ENCODE results near the gene MAGED2.

MAGED2 gene

DNA sequence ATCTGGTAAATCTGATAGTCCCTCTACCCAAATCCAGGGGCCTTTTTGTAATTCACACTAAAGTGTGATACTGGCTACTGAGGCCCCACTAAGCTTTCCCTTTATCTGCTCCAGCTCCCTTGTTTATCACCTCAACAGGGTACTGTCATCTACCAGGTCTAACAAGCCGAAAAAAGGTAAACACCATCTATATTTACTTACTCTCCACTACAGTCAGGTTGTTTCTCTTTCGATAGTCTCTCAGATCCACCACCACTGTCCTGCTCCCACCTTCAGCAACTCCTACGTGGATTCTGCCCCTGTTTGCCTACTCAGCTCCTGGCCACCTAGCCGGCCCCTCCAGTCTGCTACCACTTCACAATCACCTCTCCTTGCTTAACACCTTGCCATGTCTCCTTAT, 12.8 kb upstream of the MAGED2 start:
- 78% methylated on average over 4 of the region's 4 CpGs for WGBS
- no peak overlapping the region for H3K9ac ChIP-seq (ENCODE audit: low read depth, low read length)
- no peaks in the 10 kb centered on the region for H3K27me3 ChIP-seq (ENCODE audit: insufficient read depth, low read length)
- no peak overlapping the region for H3K4me3 ChIP-seq (ENCODE audit: low read length)
- no peaks in the 10 kb centered on the region for H3K9me3 ChIP-seq (ENCODE audit: insufficient read depth, low read depth, low read length)
- no peak overlapping the region for H3K27ac ChIP-seq (ENCODE audit: low read depth, low read length)
- H3K36me3 ChIP-seq (ENCODE audit: insufficient read depth, low read length), result no peaks in the 10 kb centered on the region
- H3K4me1 ChIP-seq (ENCODE audit: insufficient read depth, low read length), result no peaks in the 10 kb centered on the region

DNA sequence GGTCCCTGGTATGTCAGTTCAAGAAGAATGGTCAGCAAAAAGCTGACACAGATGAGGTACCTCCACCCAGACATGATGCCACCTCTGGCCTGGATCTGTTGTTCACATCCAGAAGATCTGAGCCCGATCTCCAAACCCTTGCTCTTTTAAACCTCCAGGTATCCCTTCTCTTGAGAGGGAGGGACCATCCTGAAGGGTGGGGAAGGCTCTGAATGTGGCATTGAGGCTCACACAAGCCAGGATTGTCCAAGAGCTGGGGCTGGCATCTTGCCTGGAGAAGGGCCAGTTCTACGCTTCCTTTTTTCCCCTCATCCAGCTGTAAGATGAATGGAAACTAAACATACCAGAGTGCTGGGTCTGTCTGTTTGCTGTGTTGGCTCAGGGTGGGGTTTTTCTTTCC, 9.4 kb upstream of the MAGED2 start, which contains the start of gene ITIH6:
TSS of gene ITIH6 (minus strand) at position 119 of the 400 bp plus-strand sequence. CDS start at position 74, 45 bp downstream.
- no peaks in the 10 kb centered on the region for H3K36me3 ChIP-seq (ENCODE audit: insufficient read depth, low read length)
- no peaks in the 10 kb centered on the region for H3K9me3 ChIP-seq (ENCODE audit: insufficient read depth, low read depth, low read length)
- no peak within 1 kb of the TSS for H3K27ac ChIP-seq (ENCODE audit: low read depth, low read length)
- no CpG with 5 or more reads among the region's 2 CpGs for WGBS
- H3K27me3 ChIP-seq (ENCODE audit: insufficient read depth, low read length), result no peaks in the 10 kb centered on the region
- no peak within 1 kb of the TSS for H3K9ac ChIP-seq (ENCODE audit: low read depth, low read length)
- H3K4me3 ChIP-seq (ENCODE audit: low read length), result no peak within 1 kb of the TSS
- H3K4me1 ChIP-seq (ENCODE audit: insufficient read depth, low read length), result no peaks in the 10 kb centered on the region

DNA sequence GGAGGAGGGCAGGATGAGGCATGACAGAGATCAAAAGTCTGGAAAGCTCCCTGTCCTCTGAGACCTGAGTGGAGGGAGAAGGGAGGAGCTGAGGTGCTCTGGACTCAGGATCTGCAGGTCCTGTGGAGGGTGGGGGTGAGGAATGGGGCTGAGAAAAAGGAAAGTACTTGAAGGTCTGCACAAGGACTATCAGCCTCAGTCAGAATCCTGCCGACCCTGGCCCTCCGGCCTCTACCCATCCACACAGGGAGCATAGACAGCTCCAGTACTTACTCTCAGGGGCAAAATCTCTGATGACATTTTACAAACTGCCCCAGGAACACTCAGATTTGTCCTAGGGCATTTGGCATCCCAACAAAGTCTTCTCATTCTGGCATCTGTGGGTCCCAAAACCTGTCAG, 8.5 kb upstream of the MAGED2 start:
- Histone ChIP-seq H3K27ac (ENCODE audit: low read depth, low read length) (no peak overlapping the region), H3K36me3 (ENCODE audit: insufficient read depth, low read length) (no peaks in the 10 kb centered on the region), H3K9me3 (ENCODE audit: insufficient read depth, low read depth, low read length) (no peaks in the 10 kb centered on the region), H3K4me1 (ENCODE audit: insufficient read depth, low read length) (0 out of 2 replicates have a peak, but pooled peaks cover 2% of the 10 kb centered on the region), H3K9ac (ENCODE audit: low read depth, low read length) (no peak overlapping the region), H3K27me3 (ENCODE audit: insufficient read depth, low read length) (no peaks in the 10 kb centered on the region), H3K4me3 (ENCODE audit: low read length) (no peak overlapping the region)
- WGBS, result 87% methylated on average over 2 of the region's 2 CpGs

GRCh38 chrX:54808109-54808604, 612 bp downstream of the MAGED2 start:
- WGBS, result under 1% methylated on average over 23 of the region's 23 CpGs
- H3K36me3 ChIP-seq (ENCODE audit: insufficient read depth, low read length), result peaks cover 36% of the 10 kb centered on the region
- H3K9me3 ChIP-seq (ENCODE audit: insufficient read depth, low read depth, low read length), result no peaks in the 10 kb centered on the region
- no peaks in the 10 kb centered on the region for H3K27me3 ChIP-seq (ENCODE audit: insufficient read depth, low read length)
- H3K27ac ChIP-seq (ENCODE audit: low read depth, low read length), result peak overlapping the region; percentile 95
- H3K9ac ChIP-seq (ENCODE audit: low read depth, low read length), result peak overlapping the region; percentile 86
- H3K4me3 ChIP-seq (ENCODE audit: low read length), result peak overlapping the region; percentile 97
- H3K4me1 ChIP-seq (ENCODE audit: insufficient read depth, low read length), result peaks cover 14% of the 10 kb centered on the region; the same call in 1 of the 2 replicates

GRCh38 chrX:54808605-54809483, 1.3 kb downstream of the MAGED2 start:
- peak overlapping the region; percentile 95 for H3K27ac ChIP-seq (ENCODE audit: low read depth, low read length)
- peak overlapping the region; percentile 97 for H3K4me3 ChIP-seq (ENCODE audit: low read length)
- H3K4me1 ChIP-seq (ENCODE audit: insufficient read depth, low read length), result peaks cover 13% of the 10 kb centered on the region; the same call in 1 of the 2 replicates
- no peaks in the 10 kb centered on the region for H3K27me3 ChIP-seq (ENCODE audit: insufficient read depth, low read length)
- under 1% methylated on average over 38 of the region's 38 CpGs for WGBS
- peaks cover 43% of the 10 kb centered on the region for H3K36me3 ChIP-seq (ENCODE audit: insufficient read depth, low read length)
- no peaks in the 10 kb centered on the region for H3K9me3 ChIP-seq (ENCODE audit: insufficient read depth, low read depth, low read length)
- H3K9ac ChIP-seq (ENCODE audit: low read depth, low read length), result peak overlapping the region; percentile 86

DNA sequence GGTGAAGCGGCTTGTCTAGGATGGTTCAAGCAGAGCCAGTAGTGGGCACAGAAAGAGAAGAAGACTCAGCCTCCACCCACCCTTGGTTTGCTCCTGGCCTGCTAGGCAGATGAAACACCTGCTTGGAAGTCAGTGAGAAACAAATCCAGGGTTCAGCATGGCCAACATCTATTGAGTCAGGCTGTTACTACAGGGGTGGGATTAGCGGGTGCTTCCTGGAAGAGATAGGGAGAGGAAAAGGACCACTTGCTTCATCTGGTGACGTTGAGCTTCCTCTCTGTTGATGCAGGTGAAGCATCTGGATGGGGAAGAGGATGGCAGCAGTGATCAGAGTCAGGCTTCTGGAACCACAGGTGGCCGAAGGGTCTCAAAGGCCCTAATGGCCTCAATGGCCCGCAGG, 3.0 kb downstream of the MAGED2 start:
- Histone ChIP-seq H3K36me3 (ENCODE audit: insufficient read depth, low read length) (peaks cover 60% of the 10 kb centered on the region), H3K9me3 (ENCODE audit: insufficient read depth, low read depth, low read length) (no peaks in the 10 kb centered on the region), H3K27me3 (ENCODE audit: insufficient read depth, low read length) (no peaks in the 10 kb centered on the region), H3K9ac (ENCODE audit: low read depth, low read length) (no peak overlapping the region), H3K4me3 (ENCODE audit: low read length) (no peak overlapping the region), H3K27ac (ENCODE audit: low read depth, low read length) (no peak overlapping the region), H3K4me1 (ENCODE audit: insufficient read depth, low read length) (peaks cover 5% of the 10 kb centered on the region; the same call in 1 of the 2 replicates)
- 95% methylated on average over 5 of the region's 5 CpGs for WGBS

- Histone ChIP-seq H3K36me3 (ENCODE audit: insufficient read depth, low read length) (peaks cover 69% of the 10 kb centered on the region), H3K9me3 (ENCODE audit: insufficient read depth, low read depth, low read length) (no peaks in the 10 kb centered on the region), H3K4me3 (ENCODE audit: low read length) (no peak overlapping the region), H3K27me3 (ENCODE audit: insufficient read depth, low read length) (no peaks in the 10 kb centered on the region), H3K27ac (ENCODE audit: low read depth, low read length) (no peak overlapping the region), H3K4me1 (ENCODE audit: insufficient read depth, low read length) (peaks cover 5% of the 10 kb centered on the region; the same call in 1 of the 2 replicates), H3K9ac (ENCODE audit: low read depth, low read length) (no peak overlapping the region)
- WGBS, result 95% methylated on average over 9 of the region's 9 CpGs
Observed at GRCh38 chrX:54811301-54811885, 3.8 kb downstream of the MAGED2 start.

GRCh38 chrX:54812306-54812705, 4.8 kb downstream of the MAGED2 start:
- Histone ChIP-seq H3K9ac (ENCODE audit: low read depth, low read length) (no peak overlapping the region), H3K4me1 (ENCODE audit: insufficient read depth, low read length) (peaks cover under 1% of the 10 kb centered on the region; the same call in 1 of the 2 replicates), H3K4me3 (ENCODE audit: low read length) (no peak overlapping the region), H3K9me3 (ENCODE audit: insufficient read depth, low read depth, low read length) (no peaks in the 10 kb centered on the region), H3K27ac (ENCODE audit: low read depth, low read length) (no peak overlapping the region), H3K27me3 (ENCODE audit: insufficient read depth, low read length) (no peaks in the 10 kb centered on the region), H3K36me3 (ENCODE audit: insufficient read depth, low read length) (peaks cover 69% of the 10 kb centered on the region)
- 98% methylated on average over 3 of the region's 3 CpGs for WGBS

DNA sequence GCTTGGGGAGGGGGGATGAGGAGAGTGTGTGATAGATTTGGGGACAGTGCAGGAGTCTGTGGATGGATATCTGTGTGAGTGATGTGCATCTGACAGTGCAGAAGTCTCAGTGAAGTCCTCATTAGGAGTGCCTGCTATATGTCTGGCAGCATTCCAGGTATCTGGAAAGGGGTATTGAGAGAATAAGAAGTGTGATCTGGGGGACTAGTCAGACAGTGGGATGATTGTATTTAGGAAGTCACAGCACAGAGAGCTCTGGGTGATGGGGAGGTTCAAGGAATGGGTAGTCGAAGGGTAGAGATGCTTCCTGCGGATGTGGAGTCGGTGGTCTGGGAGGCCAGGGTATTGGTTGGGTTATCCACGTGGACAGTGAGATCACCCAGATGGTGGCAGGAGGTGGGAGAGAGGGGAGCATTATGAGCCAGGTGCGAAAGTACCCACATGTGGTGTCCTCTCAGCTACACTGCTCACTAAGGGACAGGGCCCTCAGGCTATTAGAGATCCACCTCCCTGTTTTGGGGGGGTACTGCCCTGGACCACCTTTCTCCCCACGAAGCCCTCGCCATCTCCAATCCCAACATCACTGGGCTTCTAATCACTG, 9.8 kb downstream of the MAGED2 start:
- peaks cover 42% of the 10 kb centered on the region for H3K36me3 ChIP-seq (ENCODE audit: insufficient read depth, low read length)
- no peaks in the 10 kb centered on the region for H3K4me1 ChIP-seq (ENCODE audit: insufficient read depth, low read length)
- WGBS, result 87% methylated on average over 6 of the region's 7 CpGs
- H3K4me3 ChIP-seq (ENCODE audit: low read length), result no peak overlapping the region
- H3K9ac ChIP-seq (ENCODE audit: low read depth, low read length), result no peak overlapping the region
- H3K9me3 ChIP-seq (ENCODE audit: insufficient read depth, low read depth, low read length), result no peaks in the 10 kb centered on the region
- no peaks in the 10 kb centered on the region for H3K27me3 ChIP-seq (ENCODE audit: insufficient read depth, low read length)
- no peak overlapping the region for H3K27ac ChIP-seq (ENCODE audit: low read depth, low read length)

DNA sequence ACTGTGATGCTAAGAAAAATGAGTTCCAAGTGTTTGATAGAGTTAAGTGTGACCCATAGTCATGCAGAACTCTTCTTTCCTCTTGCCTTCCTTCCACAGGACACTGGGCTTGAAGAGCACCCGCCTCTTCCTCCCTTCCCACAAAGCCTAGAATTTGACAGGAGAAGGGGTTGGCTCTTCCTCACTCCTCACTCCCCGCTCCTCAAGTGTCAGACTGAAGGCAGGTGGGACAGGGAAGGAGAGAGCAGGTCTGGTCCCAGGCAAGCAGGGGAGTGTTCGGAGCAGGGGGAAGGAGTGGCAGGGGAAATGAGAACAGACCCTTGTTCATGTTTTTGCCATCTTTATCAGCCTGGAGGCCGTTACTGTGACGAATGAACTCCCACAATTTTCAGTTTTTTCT, 10.7 kb downstream of the MAGED2 start:
- 82% methylated on average over 1 of the region's 5 CpGs for WGBS
- no peak overlapping the region for H3K9ac ChIP-seq (ENCODE audit: low read depth, low read length)
- no peak overlapping the region for H3K4me3 ChIP-seq (ENCODE audit: low read length)
- H3K27ac ChIP-seq (ENCODE audit: low read depth, low read length), result no peak overlapping the region
- H3K9me3 ChIP-seq (ENCODE audit: insufficient read depth, low read depth, low read length), result no peaks in the 10 kb centered on the region
- no peaks in the 10 kb centered on the region for H3K4me1 ChIP-seq (ENCODE audit: insufficient read depth, low read length)
- peaks cover 33% of the 10 kb centered on the region for H3K36me3 ChIP-seq (ENCODE audit: insufficient read depth, low read length)
- H3K27me3 ChIP-seq (ENCODE audit: insufficient read depth, low read length), result no peaks in the 10 kb centered on the region

- no peaks in the 10 kb centered on the region for H3K4me1 ChIP-seq (ENCODE audit: insufficient read depth, low read length)
- no peak overlapping the region for H3K9ac ChIP-seq (ENCODE audit: low read depth, low read length)
- H3K27me3 ChIP-seq (ENCODE audit: insufficient read depth, low read length), result no peaks in the 10 kb centered on the region
- H3K36me3 ChIP-seq (ENCODE audit: insufficient read depth, low read length), result peaks cover 23% of the 10 kb centered on the region
- no peak overlapping the region for H3K4me3 ChIP-seq (ENCODE audit: low read length)
- no peaks in the 10 kb centered on the region for H3K9me3 ChIP-seq (ENCODE audit: insufficient read depth, low read depth, low read length)
- WGBS, result 89% methylated on average over 8 of the region's 8 CpGs
- no peak overlapping the region for H3K27ac ChIP-seq (ENCODE audit: low read depth, low read length)
Observed at GRCh38 chrX:54819201-54819600, 11.7 kb downstream of the MAGED2 start.
